NCI-H2171 (cell line): Measurements from ENCODE around the gene DAGLA.

ENCODE experiments used
- DNase-seq: peaks from one replicate; lab custom pipeline; 2025; lab: John Stamatoyannopoulos, UW

DAGLA gene

GRCh38 chr11:61690706-61691379 is 10.7 kb downstream of the DAGLA start:
- DNase-seq: peak; percentile 51

- peak; percentile 56 for DNase-seq
Measured at GRCh38 chr11:61691380-61692156, 11.4 kb downstream of the DAGLA start.

GRCh38 chr11:61693922-61694601 is 13.9 kb downstream of the DAGLA start:
- DNase-seq: no peak

DNA sequence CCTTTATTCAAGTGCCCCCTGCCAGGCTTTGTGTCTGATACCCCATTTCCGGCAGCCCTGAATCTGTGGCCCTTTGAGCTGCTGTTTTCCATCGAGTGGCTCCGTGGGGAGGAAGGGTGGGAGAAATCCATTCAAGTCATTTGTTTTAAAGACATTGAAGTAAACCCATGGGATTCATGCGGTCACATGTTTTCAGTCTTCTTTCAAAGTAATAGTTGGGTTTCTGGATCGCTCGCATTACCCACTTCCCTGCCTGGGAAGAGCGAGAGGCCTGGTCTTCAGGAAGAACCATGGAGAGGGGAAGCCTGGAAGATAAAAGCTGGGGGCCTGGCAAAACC is 14.4 kb downstream of the DAGLA start:
- DNase-seq: no peak

DNA sequence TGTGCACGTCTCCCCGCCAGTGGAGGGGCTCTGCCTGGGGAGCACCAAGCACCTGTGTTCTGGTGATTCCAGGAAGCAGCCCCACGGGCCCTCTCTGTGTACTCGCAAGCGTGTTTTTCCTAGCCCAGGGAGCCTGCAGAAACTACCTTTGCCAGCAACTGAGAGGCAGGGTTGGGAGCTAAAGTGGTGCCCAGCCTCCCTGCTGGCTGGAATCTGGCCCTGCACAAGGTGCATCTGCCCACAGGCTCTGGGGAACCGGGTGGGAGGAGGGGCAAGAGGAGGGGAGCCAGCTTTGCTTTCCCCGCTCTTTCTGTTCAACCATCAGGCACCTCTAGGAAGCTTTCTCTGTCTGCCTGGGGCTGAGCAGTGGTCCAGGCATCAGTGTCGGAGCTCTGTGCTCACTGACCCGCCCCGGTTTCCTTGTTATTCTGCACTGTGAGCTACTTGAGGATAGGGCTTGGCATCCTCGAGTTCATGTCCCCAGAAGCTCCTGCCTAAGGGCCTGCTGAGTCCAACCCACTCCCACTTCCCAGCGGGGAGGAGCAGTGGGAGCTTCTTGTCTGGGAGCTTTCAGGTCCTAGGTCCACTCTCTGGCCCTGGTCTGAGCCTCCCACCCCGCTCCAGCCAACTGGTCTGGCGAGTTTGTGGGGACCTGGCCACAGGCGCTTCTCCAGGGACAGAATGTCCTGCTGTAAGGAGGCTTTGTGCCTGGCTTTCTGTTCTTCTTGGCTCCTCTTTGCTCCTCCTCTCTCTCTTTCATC is 14.9 kb downstream of the DAGLA start:
- peak; percentile 17 for DNase-seq

DNA sequence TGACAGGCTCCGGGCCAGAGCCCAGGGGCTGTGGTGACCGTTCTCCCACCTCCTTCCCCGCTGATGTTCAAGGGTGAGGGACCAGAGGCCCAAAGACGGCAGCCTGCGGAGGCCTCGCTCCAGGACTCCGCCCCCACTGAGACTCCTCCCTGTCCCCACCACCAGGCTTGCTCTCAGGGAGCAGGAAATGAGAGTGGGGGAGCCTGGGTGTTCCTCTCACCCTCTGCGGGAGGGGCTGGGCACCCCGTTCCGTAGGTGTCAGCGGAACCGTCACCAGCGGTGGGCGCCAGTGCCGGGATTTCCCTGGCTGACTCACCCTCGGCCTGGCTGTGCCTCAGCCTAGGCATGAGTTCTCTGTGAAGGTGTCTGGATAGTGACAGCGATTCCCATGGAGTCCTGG is 15.7 kb downstream of the DAGLA start:
- DNase-seq: no peak

GRCh38 chr11:61696602-61697001 is 16.4 kb downstream of the DAGLA start:
- no peak for DNase-seq

GRCh38 chr11:61697078-61697502 is 16.9 kb downstream of the DAGLA start:
- DNase-seq: no peak

DNA sequence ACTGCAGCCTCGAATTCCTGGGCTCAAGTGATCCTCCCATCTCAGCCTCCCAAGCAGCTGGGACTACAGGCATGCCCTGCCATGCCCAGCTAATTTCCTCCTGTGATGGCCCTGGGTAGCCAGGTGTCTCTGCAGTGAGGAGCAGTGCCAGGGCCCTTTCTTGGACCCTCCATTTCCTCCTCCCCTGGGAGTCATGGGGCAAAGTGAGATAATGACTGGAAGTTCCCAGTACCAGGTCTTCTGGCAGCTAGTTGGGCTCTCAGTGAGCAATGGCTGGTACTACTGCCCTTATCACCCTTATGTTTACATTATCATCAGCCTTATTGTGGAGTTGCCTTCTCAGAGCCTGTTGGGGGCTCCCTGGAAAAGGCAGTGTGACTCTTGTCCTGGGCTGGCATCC is 17.6 kb downstream of the DAGLA start:
- peak; percentile 17 for DNase-seq

DNA sequence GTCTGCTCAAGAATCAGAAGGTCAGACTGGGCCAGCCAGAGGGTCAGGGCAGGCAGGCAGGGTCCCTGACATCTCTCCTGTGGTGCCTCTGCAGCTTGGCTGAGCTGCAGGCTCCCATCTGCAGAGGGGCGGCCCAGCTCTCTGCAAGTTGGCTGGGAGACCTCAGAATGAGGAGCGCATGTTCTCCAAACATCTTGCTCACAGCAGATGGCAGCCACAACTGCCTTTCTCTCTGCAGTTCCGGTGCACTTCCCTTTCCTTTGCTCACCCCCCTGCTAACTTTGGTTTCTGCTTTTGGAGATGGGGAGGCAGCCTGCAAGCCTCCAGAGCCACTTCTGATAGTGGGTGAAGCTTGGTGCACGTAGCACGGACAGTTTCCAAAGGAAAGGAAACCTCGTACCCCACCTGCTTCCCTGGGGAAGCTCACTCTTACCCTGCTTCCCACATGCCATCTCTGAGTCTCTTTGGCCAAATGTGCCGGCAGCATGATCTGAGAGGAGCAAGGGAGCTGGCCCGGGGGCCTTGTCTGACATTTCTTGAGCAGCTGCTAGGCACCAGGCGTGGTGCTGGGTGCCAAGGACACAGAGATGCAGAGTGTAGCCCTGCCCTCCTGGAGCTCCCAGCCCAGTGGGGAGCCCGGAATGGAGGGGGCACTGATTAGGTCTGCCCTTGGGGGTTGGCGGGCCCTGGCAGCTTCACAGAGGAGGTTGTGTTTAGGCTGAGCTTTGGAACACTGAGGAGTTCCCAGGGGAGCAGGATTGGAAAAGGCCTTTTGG is 18.2 kb downstream of the DAGLA start:
- DNase-seq: peak; percentile 82

DNA sequence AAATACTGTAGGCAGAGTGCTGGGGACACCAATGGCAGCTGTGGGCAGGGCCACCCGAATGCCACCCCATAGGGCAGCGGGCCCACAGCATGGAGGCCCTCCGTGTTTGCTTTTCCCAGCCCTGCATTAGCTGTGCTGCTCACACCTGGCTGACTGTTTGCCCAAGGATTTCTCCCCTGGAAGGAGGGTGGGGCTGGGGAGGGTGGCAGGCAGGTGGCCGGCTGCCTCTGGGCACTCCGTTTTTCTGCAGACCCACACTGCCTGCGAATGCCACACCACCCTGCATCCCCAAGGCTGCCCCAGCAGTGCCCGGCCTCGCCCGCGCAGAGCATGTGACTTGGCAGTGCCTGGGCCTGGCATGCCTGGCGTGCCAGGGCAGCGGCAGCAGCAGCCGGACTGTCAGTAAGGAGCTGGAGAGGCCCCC is 19.6 kb downstream of the DAGLA start:
- no peak for DNase-seq

- no peak for DNase-seq
Measured at GRCh38 chr11:61700212-61700611, 20.0 kb downstream of the DAGLA start.

- no peak for DNase-seq
Measured at GRCh38 chr11:61700720-61701119, 20.5 kb downstream of the DAGLA start.

- DNase-seq: peak; percentile 83
Measured at GRCh38 chr11:61701242-61701886, 21.2 kb downstream of the DAGLA start.

- no peak for DNase-seq
Measured at GRCh38 chr11:61702701-61703312, 22.6 kb downstream of the DAGLA start.

GRCh38 chr11:61704838-61705237 is 24.6 kb downstream of the DAGLA start:
- no peak for DNase-seq

GRCh38 chr11:61706452-61707400 is 26.5 kb downstream of the DAGLA start:
- DNase-seq: no peak

GRCh38 chr11:61707574-61707973 is 27.4 kb downstream of the DAGLA start:
- DNase-seq: peak; percentile 52

DNA sequence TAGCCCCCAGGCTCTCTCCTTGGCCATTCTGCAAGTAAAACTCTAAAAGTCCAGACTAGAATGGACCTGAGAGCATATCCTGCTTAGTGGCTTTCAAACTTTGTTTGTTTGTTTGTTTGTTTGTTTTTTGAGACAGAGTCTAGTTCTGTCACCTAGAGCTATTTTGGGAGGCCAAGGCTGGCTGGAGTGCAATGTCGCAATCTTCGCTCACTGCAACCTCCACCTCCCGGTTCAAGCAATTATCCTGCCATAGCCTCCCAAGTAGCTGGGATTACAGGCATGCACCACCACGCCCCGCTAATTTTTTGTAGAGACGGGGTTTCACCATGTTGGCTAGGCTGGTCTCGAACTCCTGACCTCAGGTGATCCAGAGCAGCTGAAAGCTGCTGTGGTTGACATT is 28.9 kb downstream of the DAGLA start:
- no peak for DNase-seq
